NOMO-1 treated with DMSO at 0.1 percent for 48 hours (cell line): ENCODE results near the gene ZBTB6.

Source experiments
- DNase-seq: peaks from one replicate; lab custom pipeline; 2025; ENCODE audit not compliant: unreplicated experiment; lab: John Stamatoyannopoulos, UW

ZBTB6 gene, protein sequence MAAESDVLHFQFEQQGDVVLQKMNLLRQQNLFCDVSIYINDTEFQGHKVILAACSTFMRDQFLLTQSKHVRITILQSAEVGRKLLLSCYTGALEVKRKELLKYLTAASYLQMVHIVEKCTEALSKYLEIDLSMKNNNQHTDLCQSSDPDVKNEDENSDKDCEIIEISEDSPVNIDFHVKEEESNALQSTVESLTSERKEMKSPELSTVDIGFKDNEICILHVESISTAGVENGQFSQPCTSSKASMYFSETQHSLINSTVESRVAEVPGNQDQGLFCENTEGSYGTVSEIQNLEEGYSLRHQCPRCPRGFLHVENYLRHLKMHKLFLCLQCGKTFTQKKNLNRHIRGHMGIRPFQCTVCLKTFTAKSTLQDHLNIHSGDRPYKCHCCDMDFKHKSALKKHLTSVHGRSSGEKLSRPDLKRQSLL

GRCh38 chr9:122912964-122913673 is at the start of gene ZBTB6:
Gene ZBTB6 (minus strand): TSS chr9:122913323. CDS start chr9:122912072, 1,251 bp downstream.
- peak; percentile 72 for DNase-seq

- no peak for DNase-seq
Observed at GRCh38 chr9:122961139-122961538, 48.0 kb upstream of the ZBTB6 start.

DNA sequence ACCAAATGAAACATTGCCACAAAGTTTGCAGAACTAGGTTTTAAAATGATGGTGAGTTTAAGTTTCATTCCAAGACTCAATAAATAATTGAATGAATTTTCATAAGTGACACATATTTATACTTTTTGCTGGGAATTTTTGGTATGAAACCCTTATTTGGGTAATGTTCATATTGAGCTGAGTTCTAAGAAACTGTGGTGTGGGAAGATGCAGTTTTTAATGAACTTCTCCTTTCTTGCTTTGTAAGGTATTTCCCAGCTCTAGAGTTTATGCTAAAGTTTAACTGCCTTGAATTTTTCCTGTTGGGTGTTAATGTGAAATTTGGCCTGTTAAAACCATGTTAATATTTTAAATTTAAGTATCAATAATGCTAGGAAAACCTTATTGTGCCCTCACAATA is 42.8 kb upstream of the ZBTB6 start:
- no peak for DNase-seq

- no peak for DNase-seq
Observed at GRCh38 chr9:122954253-122954691, 41.1 kb upstream of the ZBTB6 start.

DNA sequence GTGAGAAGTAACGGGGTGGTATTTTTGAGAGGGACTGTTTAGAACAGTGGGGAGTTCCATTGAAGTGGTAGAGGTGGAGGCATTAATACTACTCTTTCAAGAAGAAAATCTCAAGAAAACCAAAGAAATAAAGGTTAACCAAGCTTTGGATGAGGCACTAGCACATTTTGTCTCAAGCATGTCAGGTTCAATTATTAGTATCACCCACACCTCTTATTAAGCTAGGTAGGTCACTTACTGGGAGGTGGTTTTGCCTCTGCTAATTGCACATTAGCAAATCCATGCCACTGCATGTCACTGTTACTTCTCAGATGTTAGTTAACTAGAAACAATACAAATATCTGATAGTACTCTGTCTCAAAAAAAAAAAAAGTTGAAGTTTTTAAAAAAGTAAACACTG is 37.9 kb upstream of the ZBTB6 start:
- DNase-seq = no peak

DNA sequence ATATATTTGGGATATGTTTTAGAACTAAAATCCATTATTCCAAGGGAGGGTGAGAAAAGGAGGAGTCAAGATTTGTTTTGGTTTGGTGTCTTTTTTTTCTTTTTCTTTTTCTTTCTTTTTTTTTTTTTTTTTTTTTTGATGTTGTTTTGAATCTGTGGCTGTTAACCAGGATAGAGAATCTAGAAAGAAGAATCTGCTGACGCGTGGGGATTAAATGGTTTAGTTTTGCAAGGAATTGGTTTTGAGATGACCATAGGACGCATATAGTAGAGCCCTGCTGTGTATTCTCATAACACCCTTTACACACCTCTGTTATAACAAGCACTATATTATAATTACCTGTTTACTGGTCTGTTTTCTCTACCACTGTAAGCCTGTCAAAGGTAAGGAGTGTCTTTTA is 37.1 kb upstream of the ZBTB6 start:
- DNase-seq = no peak

DNA sequence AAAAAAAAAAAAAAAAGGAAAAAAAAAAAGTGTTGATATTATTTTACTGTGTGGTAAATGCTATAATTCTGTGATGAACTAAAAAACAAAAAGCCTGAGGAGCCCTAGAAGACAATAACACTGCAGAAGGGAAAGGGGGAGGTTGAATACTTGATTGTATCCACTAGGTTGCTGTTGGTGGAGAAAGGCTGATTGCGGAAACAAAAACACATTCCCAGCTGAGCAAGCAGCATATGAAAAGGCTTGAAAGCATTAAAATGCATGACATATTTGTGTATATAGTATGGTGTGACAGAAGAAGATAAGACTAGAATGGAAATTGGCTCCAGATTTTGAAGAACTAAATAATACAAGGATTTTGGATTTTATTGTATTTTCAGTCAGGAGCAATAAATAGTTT is 36.6 kb upstream of the ZBTB6 start:
- no peak for DNase-seq

- DNase-seq = no peak
Observed at GRCh38 chr9:122948313-122948712, 35.2 kb upstream of the ZBTB6 start.

DNA sequence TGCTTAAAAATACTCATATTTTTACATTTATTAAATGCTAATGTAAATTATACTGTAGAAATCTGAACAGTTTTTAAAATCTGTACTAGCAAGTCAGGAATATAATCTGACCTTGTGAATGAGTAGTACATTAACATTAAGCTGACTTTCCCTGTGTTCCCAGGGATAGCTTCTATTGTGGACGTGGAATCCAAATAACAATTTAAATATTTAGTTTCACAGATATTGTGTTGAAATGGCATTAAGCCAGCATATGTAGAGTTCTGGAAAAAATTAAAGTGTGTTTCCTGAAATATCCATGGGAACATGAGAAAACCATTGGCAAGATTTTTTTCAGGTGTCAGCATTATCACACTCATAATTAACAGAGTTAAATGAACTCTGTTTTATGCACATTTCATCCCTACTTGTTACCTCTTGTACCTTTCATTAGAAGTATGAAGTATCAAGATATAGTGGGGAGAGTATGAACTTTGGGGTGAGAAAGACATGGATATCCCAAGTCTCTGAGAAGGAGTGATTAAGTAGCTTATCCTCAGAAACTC is 33.4 kb upstream of the ZBTB6 start:
- no peak for DNase-seq

- DNase-seq = no peak
Observed at GRCh38 chr9:122944960-122945888, 32.1 kb upstream of the ZBTB6 start.

- no peak for DNase-seq
Observed at GRCh38 chr9:122941582-122942234, 28.6 kb upstream of the ZBTB6 start.

- peak; percentile 91 for DNase-seq
Observed at GRCh38 chr9:122940749-122941581, 27.8 kb upstream of the ZBTB6 start, which contains the start of gene RABGAP1. Gene RABGAP1 (plus strand): TSS chr9:122941020. CDS start chr9:122957060, 16,040 bp downstream.

GRCh38 chr9:122940454-122940748 is 27.3 kb upstream of the ZBTB6 start:
- no peak for DNase-seq

- peak; percentile 46 for DNase-seq
Observed at GRCh38 chr9:122939601-122940000, 26.5 kb upstream of the ZBTB6 start.

GRCh38 chr9:122936883-122937282 is 23.8 kb upstream of the ZBTB6 start:
- DNase-seq = no peak

DNA sequence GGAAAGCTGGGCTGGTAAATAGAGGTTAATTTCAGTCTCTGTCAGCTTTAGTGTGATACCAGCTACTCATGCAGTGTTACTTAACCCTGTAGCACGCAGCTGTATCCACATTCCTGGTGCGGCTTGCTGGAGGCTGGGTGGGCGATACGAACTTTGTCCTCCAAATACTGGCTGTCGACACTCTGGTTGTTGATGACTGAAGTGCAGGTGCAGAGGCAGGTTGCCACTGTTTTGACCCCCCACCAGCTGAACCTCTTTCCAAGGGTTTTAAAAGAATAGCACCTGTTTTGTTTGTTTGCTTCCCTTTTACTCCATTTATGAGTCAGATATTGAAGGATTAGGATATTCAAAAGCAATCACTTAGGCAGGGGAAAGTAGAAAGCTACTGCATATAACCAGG is 23.3 kb upstream of the ZBTB6 start:
- DNase-seq = no peak

- DNase-seq = peak; percentile 91
Observed at GRCh38 chr9:122931226-122932121, 18.4 kb upstream of the ZBTB6 start, which contains the start of gene ZBTB26. Gene ZBTB26 (minus strand): TSS chr9:122931512. CDS start chr9:122919934, 11,578 bp downstream.

DNA sequence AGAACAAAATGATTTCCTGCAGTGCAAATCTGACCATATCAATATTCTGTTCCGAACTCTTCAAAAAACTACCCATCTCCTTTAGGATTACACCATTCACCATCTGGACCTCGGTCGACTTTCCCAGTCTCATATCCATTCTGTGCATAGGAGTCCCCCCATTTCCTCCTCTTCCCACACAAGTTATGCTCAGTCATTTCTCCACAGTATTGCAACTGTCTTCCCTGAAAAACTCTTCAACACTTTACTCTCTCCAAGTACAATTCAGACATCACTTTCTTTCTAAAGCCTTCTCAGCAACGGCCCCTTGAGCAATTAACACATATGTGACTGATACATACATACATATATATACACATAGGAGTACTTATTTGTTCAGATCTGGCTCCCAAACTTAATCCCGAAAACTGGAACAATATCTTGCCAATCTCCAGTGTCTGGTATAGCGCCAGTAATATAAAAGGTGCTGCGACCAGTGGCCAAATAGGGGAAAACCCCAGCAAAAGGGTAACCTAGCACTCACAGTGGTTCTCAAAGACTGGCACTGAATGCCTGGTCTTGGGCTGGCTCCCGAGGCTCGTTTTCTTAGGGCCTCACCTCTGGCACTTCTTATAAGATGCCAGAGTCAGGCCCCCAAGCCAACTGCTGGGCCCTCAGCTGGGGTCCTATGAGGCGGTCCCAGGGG is 17.6 kb upstream of the ZBTB6 start:
- peak; percentile 31 for DNase-seq
